GM21360 (cell line): Measurements from ENCODE around the gene CDYL.
"Not testable (repeated sequence)": the region's sequence is repeated elsewhere in the genome, so short reads cannot be mapped to it uniquely, and the experiment has no call there.

Experiments used
- ATAC-seq: cut with Tn5 transposase; IDR thresholded peaks from one replicate; pipeline ENCODE4 v1.9.1; 2021; ENCODE audit warnings: mild to moderate bottlenecking, moderate library complexity; ENCODE audit not compliant: unreplicated experiment

CDYL gene

DNA sequence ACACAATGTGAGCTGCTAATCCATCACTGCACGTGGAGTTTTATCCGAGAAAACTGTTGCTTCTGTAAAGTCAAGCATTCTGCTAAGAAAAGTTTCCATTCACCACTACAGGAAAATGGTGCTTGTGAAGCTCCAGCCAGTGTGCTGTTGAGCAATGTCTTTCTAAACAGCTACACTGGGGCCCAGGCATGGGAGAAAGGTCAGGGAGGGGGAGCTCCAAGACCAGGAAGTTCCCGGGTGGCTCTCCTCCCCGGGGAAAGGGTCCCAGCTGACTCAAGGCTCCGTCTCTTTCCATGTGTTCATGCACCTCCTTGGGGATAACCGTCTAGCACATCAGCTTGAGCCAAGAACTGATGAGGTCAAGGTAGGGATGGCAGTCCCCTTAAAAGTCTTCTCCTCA is 207.1 kb downstream of the CDYL start:
- ATAC-seq: no peak

DNA sequence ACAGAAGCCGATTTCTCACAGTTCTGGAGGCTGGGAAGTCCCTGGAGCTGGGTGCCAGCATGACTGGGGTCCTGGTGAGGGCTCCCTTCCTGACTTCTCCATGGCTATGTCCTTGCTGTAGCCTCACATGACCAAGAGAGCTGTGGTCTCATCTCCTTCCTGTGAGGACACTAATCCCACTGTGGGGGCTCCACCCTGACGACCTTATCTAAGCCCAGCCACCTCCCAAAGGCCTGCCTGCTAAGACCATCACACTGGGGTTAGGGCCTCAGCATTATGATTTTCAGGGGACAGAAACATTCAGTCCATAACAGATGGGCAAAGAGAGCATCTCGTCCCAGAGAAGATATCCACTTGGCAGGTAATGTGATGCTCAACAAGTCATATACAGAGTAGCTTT is 210.8 kb downstream of the CDYL start:
- ATAC-seq: no peak

DNA sequence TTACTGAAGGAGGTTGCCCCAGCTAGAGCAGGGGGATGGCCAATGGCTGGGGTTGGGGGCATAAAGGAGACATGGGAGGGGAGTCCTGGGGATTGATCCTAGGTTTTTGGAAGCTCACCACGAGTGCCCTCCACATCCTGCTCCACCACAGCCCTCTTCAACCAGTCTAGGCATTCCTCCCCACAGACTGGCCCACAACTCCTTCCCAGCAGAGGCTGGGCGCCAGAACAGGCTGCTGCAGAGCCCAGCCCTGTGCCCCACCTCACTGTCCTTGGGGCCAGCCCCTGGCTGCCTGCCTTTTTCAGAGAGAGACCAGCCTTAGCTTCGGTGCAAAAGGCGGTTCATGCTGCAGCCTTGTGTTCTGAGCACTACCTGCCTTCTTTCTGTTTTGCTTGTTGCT is 211.2 kb downstream of the CDYL start:
- no peak for ATAC-seq

DNA sequence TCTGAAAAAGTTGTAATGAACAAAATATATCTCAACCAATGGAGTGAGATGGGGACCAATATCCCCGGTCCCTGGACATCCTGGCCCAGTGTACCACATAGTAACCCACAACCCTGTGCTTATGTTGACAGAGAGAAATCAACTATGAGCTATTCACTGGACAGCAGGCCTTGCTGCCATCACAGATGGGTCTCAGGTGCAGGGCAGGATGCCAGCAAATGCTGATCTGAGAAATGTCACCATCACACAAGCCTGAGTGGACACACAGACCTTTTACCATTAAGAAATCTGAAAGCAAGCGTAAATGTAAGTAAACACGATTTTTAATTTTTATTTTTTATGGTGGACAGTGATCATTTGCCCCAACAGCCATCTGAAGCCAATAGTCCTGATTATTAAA is 218.5 kb downstream of the CDYL start:
- ATAC-seq: no peak

DNA sequence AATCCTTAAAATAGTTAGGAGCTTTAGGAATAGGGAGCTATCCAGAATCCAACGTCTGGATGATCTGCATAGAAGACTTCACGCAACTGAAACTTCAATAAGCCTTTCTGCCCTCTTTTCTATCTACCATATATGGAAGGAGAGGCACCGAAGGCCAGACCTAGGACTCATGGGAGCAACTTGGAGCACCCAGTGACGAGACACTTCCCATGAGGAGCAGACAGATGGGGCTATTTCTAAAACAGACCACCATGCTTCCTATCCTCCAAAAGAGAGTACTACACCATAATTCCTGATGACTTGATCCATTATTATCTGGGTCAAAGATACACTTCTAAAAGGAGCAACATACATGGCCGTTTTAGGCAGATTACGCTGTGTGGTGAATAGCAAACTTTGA is 221.7 kb downstream of the CDYL start:
- ATAC-seq: no peak

DNA sequence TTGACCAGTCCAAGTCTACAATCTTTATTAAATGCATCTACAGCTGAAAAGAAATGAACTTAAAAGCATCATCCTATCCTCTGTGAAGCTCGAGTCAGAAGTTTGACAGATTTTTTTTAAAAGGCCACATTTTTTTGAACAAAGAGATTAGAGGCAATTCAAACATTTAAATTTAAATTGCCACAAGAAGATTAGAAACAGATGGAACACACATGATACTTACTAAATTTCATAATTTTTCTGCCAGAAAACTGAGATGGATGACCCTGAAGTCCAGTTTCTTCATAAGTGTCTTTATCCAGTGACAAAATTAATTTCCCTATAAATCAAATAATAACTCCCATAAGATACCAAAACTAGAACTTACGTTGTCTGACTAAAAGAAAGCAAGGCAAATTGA is 223.4 kb downstream of the CDYL start:
- no peak for ATAC-seq

DNA sequence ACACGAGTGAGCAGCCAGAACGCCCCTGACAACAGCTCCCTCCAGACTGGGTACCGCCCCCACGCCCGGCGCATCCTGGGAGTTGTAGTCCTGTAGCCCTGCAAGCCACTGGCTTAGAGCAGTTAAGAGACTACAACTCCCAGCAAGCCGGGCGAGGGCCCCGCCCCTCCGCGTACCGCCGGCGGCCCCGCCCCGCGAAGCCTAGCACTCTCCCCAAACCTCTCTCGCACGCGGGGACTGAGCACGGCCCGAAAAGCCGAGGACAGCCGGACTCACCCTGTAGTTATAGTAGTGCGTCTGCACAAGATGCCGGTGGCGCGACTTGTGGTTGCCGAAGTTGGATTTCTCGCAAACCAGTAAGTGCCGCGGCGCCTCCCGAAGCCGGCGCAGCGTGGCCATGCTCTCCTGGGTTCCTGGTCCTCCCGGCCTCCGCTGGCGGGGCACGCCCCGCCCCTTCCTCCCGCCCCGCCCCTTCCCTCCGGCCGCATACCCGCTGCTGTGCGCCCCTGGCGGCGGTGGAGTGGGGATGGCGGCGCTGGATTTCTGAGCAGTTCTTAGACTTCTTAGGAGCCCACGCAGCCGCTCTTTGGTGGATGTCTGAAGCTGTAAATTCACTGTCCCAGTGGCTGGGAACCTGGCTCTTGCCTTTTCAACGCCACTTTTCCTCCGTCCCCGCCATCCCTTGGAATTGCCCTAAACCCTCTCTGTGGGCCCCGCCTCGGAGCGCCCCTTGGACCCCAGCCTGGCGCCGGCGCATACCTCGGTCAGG is 227.6 kb downstream of the CDYL start, which contains the start of gene RPP40:
Gene RPP40, minus strand, starts transcription at position 434 of the 769 bp plus-strand sequence. Its CDS starts 35 bp downstream, at position 399.
- ATAC-seq: peak; percentile 94

DNA sequence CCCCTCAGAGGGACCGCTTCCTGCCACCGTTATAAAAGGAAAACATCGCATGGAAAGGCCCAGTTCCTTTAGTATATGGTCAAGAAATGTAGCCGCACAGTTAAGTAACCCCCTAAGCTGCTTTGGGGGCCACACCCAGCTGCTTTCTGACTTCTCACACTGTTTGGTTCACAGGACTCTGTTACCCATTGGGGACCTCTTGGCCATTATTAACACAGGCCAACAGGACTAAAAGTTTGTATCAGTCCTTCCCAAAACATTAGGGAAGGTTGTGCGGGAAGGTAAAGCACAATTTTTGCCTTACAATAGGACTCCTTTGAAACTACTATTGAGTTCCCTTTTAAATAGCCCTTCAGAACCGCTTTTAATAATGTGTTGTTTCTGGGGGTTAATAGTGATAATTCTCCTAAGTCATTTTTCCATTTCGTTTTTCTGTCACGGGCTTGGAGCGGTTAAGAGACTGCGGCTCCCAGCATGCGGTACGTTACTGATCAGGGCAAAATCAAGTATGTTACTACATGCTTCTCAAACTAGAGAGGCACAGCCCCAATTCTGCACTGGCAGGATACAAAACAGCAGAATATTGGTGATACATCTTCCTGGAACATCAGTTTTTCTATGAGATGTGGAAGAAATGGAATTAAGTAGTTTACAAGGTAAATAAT is 228.3 kb downstream of the CDYL start:
- peak; percentile 2 for ATAC-seq

DNA sequence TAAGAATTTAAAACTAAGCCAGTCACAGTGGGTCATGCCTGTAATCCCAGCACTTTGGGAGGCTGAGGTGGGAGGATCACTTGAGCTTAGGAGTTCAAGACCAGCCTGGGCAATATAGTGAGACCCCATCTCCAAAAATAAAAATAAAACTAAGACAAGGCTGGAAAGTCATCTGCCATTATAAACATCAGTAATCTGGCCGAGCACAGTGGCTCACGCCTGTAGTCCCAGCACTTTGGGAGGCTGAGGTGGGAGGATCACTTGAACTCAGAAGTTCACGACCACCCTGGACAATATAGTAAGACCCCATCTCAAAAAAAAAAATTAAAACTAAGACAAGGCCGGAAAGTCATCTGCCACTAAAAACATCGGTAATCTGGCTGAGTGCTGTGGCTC is 228.8 kb downstream of the CDYL start:
- not testable (repeated sequence) for ATAC-seq
